Keratinocyte (primary cell): Measurements from ENCODE around the gene MED17. TPM values are rescaled to one million over a fixed set of nuclear protein-coding genes. Genes with fewer than 3 reads are reported as not detected.

Experiments
- DNase-seq: peaks from one replicate; pipeline ENCODE4 v3.0.0-alpha.2; 2011; ENCODE audit warnings: low read depth, missing footprints, low spot score
- FAIRE-seq: peaks from 2 replicates; lab custom pipeline; 2011; peaks lifted over from hg19 to GRCh38; lab: Jason Lieb, UNC
- H2AFZ ChIP-seq: 2 replicates; pipeline ENCODE4 v1.6.0; 2012; ENCODE audit warnings: low read length, control low read depth, inconsistent platforms; ENCODE audit not compliant: control insufficient read depth
- H3K27ac ChIP-seq: 2 replicates; pipeline ENCODE4 v1.5.1; 2011; ENCODE audit warnings: low read length; ENCODE audit not compliant: control insufficient read depth, insufficient read depth
- H3K27me3 ChIP-seq: 3 replicates; pipeline ENCODE4 v1.6.0; 2011; ENCODE audit warnings: low read length; ENCODE audit not compliant: control insufficient read depth, insufficient read depth; ENCODE audit errors: extremely low read depth
- H3K36me3 ChIP-seq, 2 experiments: 2 replicates in 1 of 2; 3 replicates in 1 of 2; pipeline ENCODE4 v1.5.1; 2011; ENCODE audit warnings: low read length in 2 of 2, mild to moderate bottlenecking in 1 of 2; ENCODE audit not compliant: control insufficient read depth in 2 of 2, insufficient read depth in 2 of 2; ENCODE audit errors: extremely low read depth in 1 of 2
- H3K4me1 ChIP-seq: 3 replicates; pipeline ENCODE4 v1.5.1; 2011; ENCODE audit warnings: low read length; ENCODE audit not compliant: control insufficient read depth, insufficient read depth; ENCODE audit errors: extremely low read depth
- H3K4me2 ChIP-seq: 3 replicates; pipeline ENCODE4 v1.6.0; 2011; ENCODE audit warnings: low read depth, low read length; ENCODE audit not compliant: control insufficient read depth, insufficient read depth; ENCODE audit errors: extremely low read depth
- H3K4me3 ChIP-seq, 3 experiments: fragments of 200-600 bp in 1 of 3; sonication (generic) in 1 of 3; 2 replicates in 2 of 3; 3 replicates in 1 of 3; pipeline ENCODE4 v1.5.1; 2011 to 2016; ENCODE audit warnings: low read length in 3 of 3, mild to moderate bottlenecking in 3 of 3, control low read depth in 2 of 3, inconsistent platforms in 1 of 3, low read depth in 1 of 3, mixed read lengths in 1 of 3, mixed run types in 1 of 3, moderate library complexity in 1 of 3; ENCODE audit not compliant: control insufficient read depth in 2 of 3, insufficient read depth in 2 of 3; ENCODE audit errors: extremely low read depth in 1 of 3
- H3K79me2 ChIP-seq: 2 replicates; pipeline ENCODE4 v1.6.0; 2012; ENCODE audit warnings: low read length; ENCODE audit not compliant: control insufficient read depth, insufficient read depth
- H3K9ac ChIP-seq: 3 replicates; pipeline ENCODE4 v1.6.0; 2011; ENCODE audit warnings: low read length; ENCODE audit not compliant: control insufficient read depth, insufficient read depth; ENCODE audit errors: extremely low read depth
- H3K9me1 ChIP-seq: 3 replicates; pipeline ENCODE4 v1.6.0; 2011; ENCODE audit warnings: low read length; ENCODE audit not compliant: control insufficient read depth, insufficient read depth; ENCODE audit errors: extremely low read depth
- H3K9me3 ChIP-seq: 2 replicates; pipeline ENCODE4 v1.5.1; 2012; ENCODE audit warnings: low read depth, low read length; ENCODE audit not compliant: control insufficient read depth
- H4K20me1 ChIP-seq: 3 replicates; pipeline ENCODE4 v1.6.0; 2011; ENCODE audit warnings: low read length; ENCODE audit not compliant: control insufficient read depth, insufficient read depth; ENCODE audit errors: extremely low read depth
- CTCF ChIP-seq, 3 experiments: IDR thresholded peaks in 1 of 3; conservative IDR thresholded peaks in 1 of 3; optimal IDR thresholded peaks in 1 of 3; 2 replicates in 2 of 3; 3 replicates in 1 of 3; pipeline versions ENCODE3 to v1.5.1; 2011; ENCODE audit warnings: low read length in 3 of 3, mild to moderate bottlenecking in 3 of 3, moderate library complexity in 2 of 3, control low read depth in 1 of 3, inconsistent platforms in 1 of 3; ENCODE audit not compliant: insufficient read depth in 2 of 3; ENCODE audit errors: extremely low read depth in 1 of 3
- EZH2 ChIP-seq: IDR thresholded peaks from one replicate; pipeline ENCODE4 v1.6.1; 2012; ENCODE audit warnings: inconsistent platforms, mild to moderate bottlenecking, low read length, moderate library complexity
- dilution Hi-C: fragments of 300-500 bp; cut with MboI; formaldehyde crosslinking; loops from one replicate; pipeline ENCODE4 v1.7.0; 2020; ENCODE audit warnings: low sequenced_read_pairs; ENCODE audit not compliant: extremely low pct_ligation_motif_present
- polyA plus RNA-seq, 5 experiments: library from polyadenylated mRNA; depleted of rRNA in 3 of 5; stranded (reverse) in 3 of 5; stranded (forward) in 1 of 5; unstranded in 1 of 5; fragments of >200 nt; gene quantifications; 1 replicate in 1 of 5; 2 replicates in 3 of 5; 3 replicates in 1 of 5; pipeline versions ENCODE4 v1.2.1 to v1.2.3, GENCODE V29; 2011 to 2012; ENCODE audit warnings: missing spikeins in 2 of 5, low read depth in 1 of 5, low replicate concordance in 1 of 5

The MED17 gene
- polyA plus RNA-seq, 1 donor (not counting 4 experiments of a cell fraction or from before 2014, with no cell fraction given), result 25.1 TPM

- Histone ChIP-seq H3K9me1 (no peaks in the 10 kb centered on the region), H3K27me3 (no peaks in the 10 kb centered on the region), H3K9me3 (no peaks in the 10 kb centered on the region), H3K4me1 (peaks cover 2% of the 10 kb centered on the region), H2AFZ (no peak overlapping the region), H4K20me1 (no peaks in the 10 kb centered on the region), H3K36me3 (no peaks in the 10 kb centered on the region), H3K9ac (no peak overlapping the region), H3K4me3 (no peak overlapping the region), H3K79me2 (no peaks in the 10 kb centered on the region), H3K4me2 (no peak overlapping the region), H3K27ac (no peak overlapping the region)
- dilution Hi-C loops, result no loop called here
- no peak for FAIRE-seq
- no peak for TF ChIP-seq EZH2
- no peak for TF ChIP-seq CTCF (optimal IDR thresholded peaks at IDR 0.05 in 1 of 3, IDR thresholded peaks at IDR 0.05 in 1 of 3, conservative IDR thresholded peaks at IDR 0.05 in 1 of 3; ENCODE audit: extremely low read depth in 1 of 3, insufficient read depth in 2 of 3, low read length in 3 of 3)
- DNase-seq, result no peak
Measured at GRCh38 chr11:93761910-93762309, 22.2 kb upstream of the MED17 start.

GRCh38 chr11:93765551-93765950 lies 18.5 kb upstream of the MED17 start:
- Histone ChIP-seq H3K9me3 (no peaks in the 10 kb centered on the region), H3K27me3 (no peaks in the 10 kb centered on the region), H3K36me3 (no peaks in the 10 kb centered on the region), H3K9me1 (no peaks in the 10 kb centered on the region), H2AFZ (no peak overlapping the region), H3K4me1 (peaks cover 2% of the 10 kb centered on the region), H4K20me1 (no peaks in the 10 kb centered on the region), H3K27ac (no peak overlapping the region), H3K79me2 (no peaks in the 10 kb centered on the region), H3K4me2 (no peak overlapping the region), H3K4me3 (no peak overlapping the region), H3K9ac (no peak overlapping the region)
- dilution Hi-C loops, result no loop called here
- no peak for TF ChIP-seq CTCF (optimal IDR thresholded peaks at IDR 0.05 in 1 of 3, IDR thresholded peaks at IDR 0.05 in 1 of 3, conservative IDR thresholded peaks at IDR 0.05 in 1 of 3; ENCODE audit: extremely low read depth in 1 of 3, insufficient read depth in 2 of 3, low read length in 3 of 3)
- TF ChIP-seq EZH2, result no peak
- DNase-seq (no peak), FAIRE-seq (no peak)
